Right ventricle myocardium superior (tissue), 1 donor: ENCODE results near the gene TMEM245. TPM values are rescaled to one million over a fixed set of nuclear protein-coding genes. Genes with fewer than 3 reads are reported as not detected.
"Not testable (repeated sequence)": the region's sequence is repeated elsewhere in the genome, so short reads cannot be mapped to it uniquely, and the experiment has no call there.

ENCODE experiments used
- ATAC-seq: fragments of 200-7000 bp; cut with Tn5 transposase; one replicate; pipeline ENCODE4 v1.9.1; 2020; ENCODE audit warnings: mild to moderate bottlenecking; ENCODE audit not compliant: poor library complexity
- DNase-seq: peaks from one replicate; pipeline ENCODE4 v3.0.0-alpha.2; 2020
- intact Hi-C: fragments of 100-400 bp; cut with DNase I; formaldehyde crosslinking; loops from one replicate; pipeline ENCODE4 v1.11.2; 2022
- microRNA-seq: library from miRNA; unstranded; fragments of <30 nt; microRNA quantifications from one replicate; pipeline ENCODE4 v1.2.0, GENCODE V29; 2020
- total RNA-seq: library from RNA; stranded (reverse); fragmentation: NEBNext Ultra II Directional; extraction: Animal tissue kit (Norgen Biotek cat#: 25700); gene quantifications from one replicate; pipeline ENCODE4 v1.2.1, GENCODE V29; 2021
- donor health status: DM: no; HTN: yes; CAD: no; lungs with severe emphysema.

TMEM245 gene
- total RNA-seq, 1 donor from 2014 or later, result 102 TPM

DNA sequence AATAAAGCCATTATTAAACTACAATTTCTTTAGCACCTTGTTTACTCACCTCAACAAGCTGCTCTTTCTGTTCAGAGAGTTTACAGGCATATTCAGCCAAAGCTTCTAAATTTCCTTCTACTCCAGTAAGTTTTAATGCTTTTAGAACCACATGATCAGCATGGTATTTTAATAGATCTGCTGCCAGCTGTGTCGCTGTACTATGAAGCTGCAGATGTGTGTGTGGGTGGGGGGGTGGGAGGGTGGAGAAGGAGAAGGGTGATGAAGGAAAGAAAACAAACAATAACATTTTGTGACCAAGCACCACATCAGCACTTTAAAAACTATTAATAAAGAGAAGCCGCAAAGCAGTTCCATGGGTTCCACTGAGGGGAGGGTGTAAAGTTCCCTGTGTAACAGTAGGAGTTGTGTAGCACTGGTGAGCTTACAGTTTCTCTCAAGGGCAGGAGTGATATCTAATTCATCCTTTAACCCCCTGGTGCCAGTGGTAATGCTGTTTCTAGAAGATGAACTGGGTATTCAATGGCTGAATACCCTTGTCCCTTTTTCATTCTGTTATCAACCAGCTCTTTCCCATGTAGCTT lies 147.0 kb downstream of the TMEM245 start:
- peak; percentile 67 for ATAC-seq
- intact Hi-C loops, result no loop called here
- no peak for DNase-seq

DNA sequence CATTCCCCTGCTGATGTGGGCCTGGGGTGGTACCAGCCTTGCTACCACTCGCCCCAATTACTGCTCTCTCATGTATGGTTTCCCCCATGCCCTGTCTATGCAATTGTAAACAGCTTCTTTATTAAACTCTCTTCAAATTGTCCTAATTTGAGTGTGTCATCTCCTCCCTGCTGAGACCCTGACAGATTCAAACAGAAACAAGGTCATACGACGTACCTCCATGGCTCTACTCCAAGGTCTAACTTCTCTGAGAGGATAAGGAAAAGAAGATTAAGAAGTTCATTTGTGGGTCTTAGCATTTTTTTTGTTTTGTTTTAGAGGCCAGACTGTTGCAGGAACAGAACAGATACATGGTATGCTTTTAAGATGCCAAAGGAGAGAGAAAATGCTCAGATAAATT lies 147.6 kb downstream of the TMEM245 start:
- ATAC-seq, result no peak

DNA sequence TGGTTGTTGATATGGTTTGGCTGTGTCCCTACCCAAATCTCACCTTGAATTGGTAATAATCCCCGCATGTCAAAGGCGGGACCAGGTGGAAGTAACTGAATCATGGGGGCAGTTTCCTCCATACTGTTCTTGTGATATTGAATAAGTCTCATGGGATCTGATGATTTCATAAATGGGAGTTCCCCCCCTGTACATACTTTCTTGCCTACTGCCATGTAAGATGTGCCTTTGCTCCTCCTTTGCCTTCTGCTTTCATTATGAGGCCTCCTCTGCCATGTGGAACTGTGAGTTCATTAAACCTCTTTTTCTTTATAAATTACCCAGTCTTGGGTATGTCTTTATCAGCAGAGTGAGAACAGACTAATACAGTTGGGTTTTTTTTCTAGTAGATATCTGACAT lies 148.4 kb downstream of the TMEM245 start:
- intact Hi-C loops, DNase-seq, ATAC-seq: not testable (repeated sequence)

More for the DNA sequence above, 147.6 kb downstream of the TMEM245 start:
- no peak for DNase-seq
- intact Hi-C loops, result no loop called here

DNA sequence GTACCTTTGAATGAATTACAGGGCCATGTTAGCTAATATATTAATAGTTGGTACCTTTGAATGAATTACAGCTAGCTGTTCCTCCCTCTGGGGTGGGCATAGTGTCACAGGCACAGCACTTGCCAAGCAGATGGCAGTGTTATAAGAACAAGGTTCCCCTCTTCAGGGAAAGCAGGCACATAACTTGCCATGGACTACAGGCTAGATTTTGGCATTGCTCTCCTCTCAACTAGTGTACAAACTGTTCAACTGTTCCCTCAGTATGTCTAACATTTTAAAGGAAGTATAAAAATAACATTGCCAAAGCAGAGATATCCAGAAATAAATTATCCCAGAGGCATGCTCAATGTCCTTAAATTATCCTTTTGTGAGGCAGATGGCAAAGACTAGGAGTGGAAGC lies 151.8 kb downstream of the TMEM245 start:
- DNase-seq (peak; percentile 49), ATAC-seq (peak; percentile 82)
- intact Hi-C loops, result no loop called here

Small RNA genes within 50 kb of the gene (microRNA-seq; reads per million reads assigned to microRNA genes)
- gene MIR32, result 239 reads per million, percentile 65 among the genes with 10 or more reads in this experiment

Other genes with a start within 250 kb of the TMEM245 start
- 20.1 TPM for gene ELP1, start 185.8 kb downstream of the TMEM245 start, total RNA-seq
- 17.5 TPM for gene ABITRAM, start 185.5 kb downstream of the TMEM245 start, total RNA-seq
- 77.5 TPM for gene CTNNAL1, start 106.4 kb downstream of the TMEM245 start, total RNA-seq
- 1.2 TPM for gene FRRS1L, start 47.3 kb upstream of the TMEM245 start, total RNA-seq
- gene EPB41L4B, start 201.1 kb upstream of the TMEM245 start, total RNA-seq, result 9.9 TPM